ENCODE results near the gene HS3ST4.

The HS3ST4 gene

GRCh38 chr16:25886598-25886997, 194.8 kb downstream of the HS3ST4 start:
- Histone ChIP-seq H3K9me3 (ENCODE audit: control insufficient read depth, insufficient read depth, low read length) (no peaks in the 10 kb centered on the region), H3K4me1 (ENCODE audit: control insufficient read depth, insufficient read depth, low read length) (no peaks in the 10 kb centered on the region; the same call in 1 of the 2 replicates), H3K4me3 (ENCODE audit: low read length) (no peak overlapping the region), H3K36me3 (ENCODE audit: control insufficient read depth, insufficient read depth, low read length) (no peaks in the 10 kb centered on the region), H3K27ac (ENCODE audit: low read length) (no peak overlapping the region), H3K27me3 (ENCODE audit: control insufficient read depth, insufficient read depth, low read length) (no peaks in the 10 kb centered on the region)
- no CpG with 5 or more reads among the region's 4 CpGs for WGBS (ENCODE audit: insufficient coverage, insufficient read length)
- DNase-seq (ENCODE audit: low read depth, low spot score): no peak

GRCh38 chr16:25888868-25889267, 197.1 kb downstream of the HS3ST4 start:
- no peak for DNase-seq (ENCODE audit: low read depth, low spot score)
- Histone ChIP-seq H3K9me3 (ENCODE audit: control insufficient read depth, insufficient read depth, low read length) (no peaks in the 10 kb centered on the region), H3K4me3 (ENCODE audit: low read length) (no peak overlapping the region), H3K36me3 (ENCODE audit: control insufficient read depth, insufficient read depth, low read length) (no peaks in the 10 kb centered on the region), H3K4me1 (ENCODE audit: control insufficient read depth, insufficient read depth, low read length) (no peaks in the 10 kb centered on the region; the same call in 1 of the 2 replicates), H3K27me3 (ENCODE audit: control insufficient read depth, insufficient read depth, low read length) (no peaks in the 10 kb centered on the region), H3K27ac (ENCODE audit: low read length) (no peak overlapping the region)
- WGBS (ENCODE audit: insufficient coverage, insufficient read length): no CpG with 5 or more reads among the region's 7 CpGs

GRCh38 chr16:25893332-25893731, 201.6 kb downstream of the HS3ST4 start:
- no peaks in the 10 kb centered on the region for H3K36me3 ChIP-seq (ENCODE audit: control insufficient read depth, insufficient read depth, low read length)
- H3K27ac ChIP-seq (ENCODE audit: low read length): no peak overlapping the region
- no peak for DNase-seq (ENCODE audit: low read depth, low spot score)

GRCh38 chr16:25894093-25894492, 202.3 kb downstream of the HS3ST4 start:
- Histone ChIP-seq H3K9me3 (ENCODE audit: control insufficient read depth, insufficient read depth, low read length) (no peaks in the 10 kb centered on the region), H3K27me3 (ENCODE audit: control insufficient read depth, insufficient read depth, low read length) (no peaks in the 10 kb centered on the region), H3K27ac (ENCODE audit: low read length) (no peak overlapping the region), H3K4me1 (ENCODE audit: control insufficient read depth, insufficient read depth, low read length) (no peaks in the 10 kb centered on the region), H3K4me3 (ENCODE audit: low read length) (no peak overlapping the region), H3K36me3 (ENCODE audit: control insufficient read depth, insufficient read depth, low read length) (no peaks in the 10 kb centered on the region)
- DNase-seq (ENCODE audit: low read depth, low spot score): no peak
- WGBS (ENCODE audit: insufficient coverage, insufficient read length): no CpG with 5 or more reads among the region's 3 CpGs

More at GRCh38 chr16:25893332-25893731, 201.6 kb downstream of the HS3ST4 start:
- Histone ChIP-seq H3K4me1 (ENCODE audit: control insufficient read depth, insufficient read depth, low read length) (no peaks in the 10 kb centered on the region), H3K9me3 (ENCODE audit: control insufficient read depth, insufficient read depth, low read length) (no peaks in the 10 kb centered on the region), H3K4me3 (ENCODE audit: low read length) (no peak overlapping the region), H3K27me3 (ENCODE audit: control insufficient read depth, insufficient read depth, low read length) (no peaks in the 10 kb centered on the region)
- no CpG with 5 or more reads among the region's 3 CpGs for WGBS (ENCODE audit: insufficient coverage, insufficient read length)

GRCh38 chr16:25895380-25895779, 203.6 kb downstream of the HS3ST4 start:
- WGBS (ENCODE audit: insufficient coverage, insufficient read length): no CpG with 5 or more reads among the region's 4 CpGs
- no peaks in the 10 kb centered on the region for H3K27me3 ChIP-seq (ENCODE audit: control insufficient read depth, insufficient read depth, low read length)

GRCh38 chr16:25896411-25896810, 204.7 kb downstream of the HS3ST4 start:
- Histone ChIP-seq H3K27ac (ENCODE audit: low read length) (no peak overlapping the region), H3K4me3 (ENCODE audit: low read length) (no peak overlapping the region), H3K36me3 (ENCODE audit: control insufficient read depth, insufficient read depth, low read length) (no peaks in the 10 kb centered on the region), H3K4me1 (ENCODE audit: control insufficient read depth, insufficient read depth, low read length) (no peaks in the 10 kb centered on the region), H3K27me3 (ENCODE audit: control insufficient read depth, insufficient read depth, low read length) (no peaks in the 10 kb centered on the region), H3K9me3 (ENCODE audit: control insufficient read depth, insufficient read depth, low read length) (no peaks in the 10 kb centered on the region)
- WGBS (ENCODE audit: insufficient coverage, insufficient read length): no CpG with 5 or more reads among the region's 5 CpGs
- no peak for DNase-seq (ENCODE audit: low read depth, low spot score)

More at GRCh38 chr16:25895380-25895779, 203.6 kb downstream of the HS3ST4 start:
- no peak for DNase-seq (ENCODE audit: low read depth, low spot score)
- Histone ChIP-seq H3K36me3 (ENCODE audit: control insufficient read depth, insufficient read depth, low read length) (no peaks in the 10 kb centered on the region), H3K4me1 (ENCODE audit: control insufficient read depth, insufficient read depth, low read length) (no peaks in the 10 kb centered on the region), H3K4me3 (ENCODE audit: low read length) (no peak overlapping the region), H3K27ac (ENCODE audit: low read length) (no peak overlapping the region), H3K9me3 (ENCODE audit: control insufficient read depth, insufficient read depth, low read length) (no peaks in the 10 kb centered on the region)

- Histone ChIP-seq H3K4me1 (ENCODE audit: control insufficient read depth, insufficient read depth, low read length) (no peaks in the 10 kb centered on the region), H3K27ac (ENCODE audit: low read length) (no peak overlapping the region)
- no CpG with 5 or more reads among the region's 10 CpGs for WGBS (ENCODE audit: insufficient coverage, insufficient read length)
These were observed 205.9 kb downstream of the HS3ST4 start for GRCh38 chr16:25897702-25898101.

GRCh38 chr16:25905810-25906209, 214.1 kb downstream of the HS3ST4 start:
- no peak for DNase-seq (ENCODE audit: low read depth, low spot score)
- H3K27ac ChIP-seq (ENCODE audit: low read length): no peak overlapping the region
- H3K36me3 ChIP-seq (ENCODE audit: control insufficient read depth, insufficient read depth, low read length): no peaks in the 10 kb centered on the region
- 100% methylated on average over 4 of the region's 6 CpGs for WGBS (ENCODE audit: insufficient coverage, insufficient read length)
- H3K4me3 ChIP-seq (ENCODE audit: low read length): no peak overlapping the region
- no peaks in the 10 kb centered on the region for H3K27me3 ChIP-seq (ENCODE audit: control insufficient read depth, insufficient read depth, low read length)
- H3K9me3 ChIP-seq (ENCODE audit: control insufficient read depth, insufficient read depth, low read length): no peaks in the 10 kb centered on the region
- H3K4me1 ChIP-seq (ENCODE audit: control insufficient read depth, insufficient read depth, low read length): no peaks in the 10 kb centered on the region

More at GRCh38 chr16:25897702-25898101, 205.9 kb downstream of the HS3ST4 start:
- Histone ChIP-seq H3K36me3 (ENCODE audit: control insufficient read depth, insufficient read depth, low read length) (no peaks in the 10 kb centered on the region), H3K9me3 (ENCODE audit: control insufficient read depth, insufficient read depth, low read length) (no peaks in the 10 kb centered on the region), H3K4me3 (ENCODE audit: low read length) (no peak overlapping the region), H3K27me3 (ENCODE audit: control insufficient read depth, insufficient read depth, low read length) (no peaks in the 10 kb centered on the region)
- no peak for DNase-seq (ENCODE audit: low read depth, low spot score)

GRCh38 chr16:25910971-25911370, 219.2 kb downstream of the HS3ST4 start:
- Histone ChIP-seq H3K4me3 (ENCODE audit: low read length) (no peak overlapping the region), H3K27ac (ENCODE audit: low read length) (no peak overlapping the region), H3K9me3 (ENCODE audit: control insufficient read depth, insufficient read depth, low read length) (no peaks in the 10 kb centered on the region), H3K27me3 (ENCODE audit: control insufficient read depth, insufficient read depth, low read length) (no peaks in the 10 kb centered on the region), H3K36me3 (ENCODE audit: control insufficient read depth, insufficient read depth, low read length) (no peaks in the 10 kb centered on the region), H3K4me1 (ENCODE audit: control insufficient read depth, insufficient read depth, low read length) (peaks cover 2% of the 10 kb centered on the region; the same call in 1 of the 2 replicates)
- no peak for DNase-seq (ENCODE audit: low read depth, low spot score)
- no CpG with 5 or more reads among the region's 2 CpGs for WGBS (ENCODE audit: insufficient coverage, insufficient read length)

- Histone ChIP-seq H3K4me1 (ENCODE audit: control insufficient read depth, insufficient read depth, low read length) (peaks cover 2% of the 10 kb centered on the region; the same call in 1 of the 2 replicates), H3K4me3 (ENCODE audit: low read length) (no peak overlapping the region), H3K36me3 (ENCODE audit: control insufficient read depth, insufficient read depth, low read length) (no peaks in the 10 kb centered on the region), H3K27ac (ENCODE audit: low read length) (no peak overlapping the region), H3K27me3 (ENCODE audit: control insufficient read depth, insufficient read depth, low read length) (no peaks in the 10 kb centered on the region), H3K9me3 (ENCODE audit: control insufficient read depth, insufficient read depth, low read length) (no peaks in the 10 kb centered on the region)
- no peak for DNase-seq (ENCODE audit: low read depth, low spot score)
- WGBS (ENCODE audit: insufficient coverage, insufficient read length): no CpG with 5 or more reads among the region's 5 CpGs
These were observed 220.6 kb downstream of the HS3ST4 start for GRCh38 chr16:25912321-25912720.

GRCh38 chr16:25914357-25914962, 222.7 kb downstream of the HS3ST4 start:
- Histone ChIP-seq H3K4me1 (ENCODE audit: control insufficient read depth, insufficient read depth, low read length) (peaks cover 2% of the 10 kb centered on the region; the same call in 1 of the 2 replicates), H3K27me3 (ENCODE audit: control insufficient read depth, insufficient read depth, low read length) (no peaks in the 10 kb centered on the region), H3K27ac (ENCODE audit: low read length) (no peak overlapping the region), H3K9me3 (ENCODE audit: control insufficient read depth, insufficient read depth, low read length) (no peaks in the 10 kb centered on the region), H3K36me3 (ENCODE audit: control insufficient read depth, insufficient read depth, low read length) (no peaks in the 10 kb centered on the region), H3K4me3 (ENCODE audit: low read length) (no peak overlapping the region)
- no peak for DNase-seq (ENCODE audit: low read depth, low spot score)
- 100% methylated on average over 2 of the region's 7 CpGs for WGBS (ENCODE audit: insufficient coverage, insufficient read length)

All from iPS DF 6.9 (cell line).